NCI-H2081 treated with DMSO at 0.1 percent for 48 hours (cell line): Measurements from ENCODE around the gene CLDN9.
"Not testable (repeated sequence)": the region's sequence is repeated elsewhere in the genome, so short reads cannot be mapped to it uniquely, and the experiment has no call there.

Experiments
- DNase-seq: peaks from one replicate; lab custom pipeline; 2025; lab: John Stamatoyannopoulos, UW

Gene CLDN9

GRCh38 chr16:3032624-3033023, 19.9 kb downstream of the CLDN9 start:
- DNase-seq = no peak

- no peak for DNase-seq
These were observed 22.7 kb downstream of the CLDN9 start for GRCh38 chr16:3035289-3035971.

- no peak for DNase-seq
These were observed 23.4 kb downstream of the CLDN9 start for GRCh38 chr16:3035972-3036725.

- DNase-seq = no peak
These were observed 24.1 kb downstream of the CLDN9 start, which contains the start of gene BICDL2 for GRCh38 chr16:3036726-3037315. TSS of gene BICDL2 (minus strand) at chr16:3036944. CDS start at chr16:3035496, 1,448 bp downstream.

- no peak for DNase-seq
These were observed 25.5 kb downstream of the CLDN9 start for GRCh38 chr16:3038256-3038655.

GRCh38 chr16:3038896-3039295, 26.2 kb downstream of the CLDN9 start:
- DNase-seq = no peak

- DNase-seq = no peak
These were observed 29.7 kb downstream of the CLDN9 start for GRCh38 chr16:3042376-3042775.

- no peak for DNase-seq
These were observed 32.0 kb downstream of the CLDN9 start for GRCh38 chr16:3044708-3045107.

GRCh38 chr16:3045758-3046640, 33.3 kb downstream of the CLDN9 start, which contains the start of gene MMP25:
TSS of gene MMP25 (plus strand) at chr16:3046561. CDS start at chr16:3046918, 357 bp downstream.
- no peak for DNase-seq

- no peak for DNase-seq
These were observed 34.1 kb downstream of the CLDN9 start for GRCh38 chr16:3046641-3047386.

GRCh38 chr16:3047387-3047720, 34.6 kb downstream of the CLDN9 start:
- no peak for DNase-seq

GRCh38 chr16:3049921-3050481, 37.3 kb downstream of the CLDN9 start:
- no peak for DNase-seq

GRCh38 chr16:3050487-3050886, 37.8 kb downstream of the CLDN9 start:
- no peak for DNase-seq

- no peak for DNase-seq
These were observed 38.3 kb downstream of the CLDN9 start for GRCh38 chr16:3051009-3051408.

- DNase-seq = no peak
These were observed 38.8 kb downstream of the CLDN9 start for GRCh38 chr16:3051494-3051893.

GRCh38 chr16:3052571-3053329, 40.0 kb downstream of the CLDN9 start:
- not testable (repeated sequence) for DNase-seq

GRCh38 chr16:3053330-3053710, 40.6 kb downstream of the CLDN9 start:
- not testable (repeated sequence) for DNase-seq

- DNase-seq = no peak
These were observed 42.4 kb downstream of the CLDN9 start for GRCh38 chr16:3054965-3055733.

GRCh38 chr16:3055734-3056115, 43.0 kb downstream of the CLDN9 start:
- DNase-seq = not testable (repeated sequence)
